Tibial nerve (tissue), 3 donors: ENCODE data around the gene ENKD1.

Source experiments
- CTCF ChIP-seq, 5 experiments: fragments of 200-600 bp in 3 of 5; fragments of 450-650 bp in 2 of 5; sonication (generic) in 3 of 5; IDR thresholded peaks; one replicate each; pipeline ENCODE4 v1.5.1; 2016 to 2019; ENCODE audit warnings: antibody characterized with exemption in 5 of 5, mild to moderate bottlenecking in 3 of 5, moderate library complexity in 2 of 5
- POLR2A ChIP-seq, 2 donors: fragments of 450-650 bp; IDR thresholded peaks; one replicate each; pipeline ENCODE4 v1.6.1; 2017; ENCODE audit warnings: antibody characterized with exemption in 2 of 2, mild to moderate bottlenecking in 2 of 2, moderate library complexity in 2 of 2

GRCh38 chr16:67679935-67680897 is 13.7 kb upstream of the ENKD1 start:
- TF ChIP-seq CTCF (IDR thresholded peaks at IDR 0.05) (no peak), POLR2A (IDR thresholded peaks at IDR 0.05) (no peak)
